ENCODE results near the gene SPTLC2. TPM values are rescaled to one million over a fixed set of nuclear protein-coding genes. Genes with fewer than 3 reads are reported as not detected.
"Not testable (repeated sequence)": the region's sequence is repeated elsewhere in the genome, so short reads cannot be mapped to it uniquely, and the experiment has no call there.

Gene SPTLC2
- total and polyA plus RNA-seq, 10 donors, result 7.0 to 103 (median 69.5) TPM

- Histone ChIP-seq H3K9me3 (no peaks in the 10 kb centered on the region), H3K27ac (peak overlapping the region; percentile 6 to 86 (median 78)), H3K27me3 (replicated peaks in 1 of 7) (no peaks in the 10 kb centered on the region), H3K4me3 (no peak overlapping the region), H3K4me1 (peaks cover 9 to 67% (median 37%) of the 10 kb centered on the region in 6 donors), H3K36me3 (peaks cover 0 to 67% (median 12%) of the 10 kb centered on the region in 6 donors)
- no peak for DNase-seq
- WGBS, 5 donors, result 49 to 67% (median 54%) methylated on average over 4 of the region's 4 CpGs
- TF ChIP-seq POLR2AphosphoS5 (IDR thresholded peaks at IDR 0.05) (no peak), CTCF (IDR thresholded peaks at IDR 0.05 in 8 of 11, conservative IDR thresholded peaks at IDR 0.05 in 3 of 11) (no peak), POLR2A (IDR thresholded peaks at IDR 0.05) (no peak)
- intact Hi-C loops (cut with DNase I; ENCODE audit: low total_unique reads), result no loop called here
Observed at GRCh38 chr14:77541905-77542304, 74.5 kb downstream of the SPTLC2 start.

GRCh38 chr14:77536951-77537350 is 79.5 kb downstream of the SPTLC2 start:
- DNase-seq; H3K27me3 ChIP-seq (replicated peaks in 1 of 7); H3K4me3 ChIP-seq; H3K9me3 ChIP-seq; intact Hi-C loops (cut with DNase I; ENCODE audit: low total_unique reads): not testable (repeated sequence)
- Histone ChIP-seq H3K36me3 (peaks cover 0 to 76% (median 8%) of the 10 kb centered on the region in 6 donors), H3K4me1 (peaks cover 0 to 49% (median 20%) of the 10 kb centered on the region in 6 donors), H3K27ac (peak overlapping the region in 6 of 8 donors; percentile 31 to 86 (median 61))
- 78 to 93% (median 88%) methylated on average over 5 of the region's 5 CpGs for WGBS, 5 donors

GRCh38 chr14:77531071-77531470 is 85.4 kb downstream of the SPTLC2 start:
- H3K36me3 ChIP-seq, result peaks cover 0 to 79% (median 8%) of the 10 kb centered on the region in 6 donors
- DNase-seq, result no peak
- no peaks in the 10 kb centered on the region for H3K4me1 ChIP-seq
- H3K27me3 ChIP-seq (replicated peaks in 1 of 7), result no peaks in the 10 kb centered on the region
- no peaks in the 10 kb centered on the region for H3K9me3 ChIP-seq
- TF ChIP-seq POLR2A (IDR thresholded peaks at IDR 0.05), result no peak
- TF ChIP-seq CTCF (IDR thresholded peaks at IDR 0.05 in 8 of 11, conservative IDR thresholded peaks at IDR 0.05 in 3 of 11), result no peak
- no peak for TF ChIP-seq POLR2AphosphoS5 (IDR thresholded peaks at IDR 0.05)
- intact Hi-C loops (cut with DNase I; ENCODE audit: low total_unique reads), result no loop called here
- no peak overlapping the region for H3K4me3 ChIP-seq
- H3K27ac ChIP-seq, result no peak overlapping the region

GRCh38 chr14:77529963-77530362 is 86.5 kb downstream of the SPTLC2 start:
- Histone ChIP-seq H3K4me1 (no peaks in the 10 kb centered on the region), H3K9me3 (no peaks in the 10 kb centered on the region), H3K27me3 (replicated peaks in 1 of 7) (no peaks in the 10 kb centered on the region), H3K27ac (no peak overlapping the region), H3K4me3 (no peak overlapping the region), H3K36me3 (peaks cover 0 to 76% (median 3%) of the 10 kb centered on the region in 6 donors)
- intact Hi-C loops (cut with DNase I; ENCODE audit: low total_unique reads), result no loop called here
- TF ChIP-seq POLR2A (IDR thresholded peaks at IDR 0.05) (no peak), CTCF (IDR thresholded peaks at IDR 0.05 in 8 of 11, conservative IDR thresholded peaks at IDR 0.05 in 3 of 11) (no peak), POLR2AphosphoS5 (IDR thresholded peaks at IDR 0.05) (no peak)
- no peak for DNase-seq

GRCh38 chr14:77529213-77529612 is 87.2 kb downstream of the SPTLC2 start:
- Histone ChIP-seq H3K4me1 (no peaks in the 10 kb centered on the region), H3K4me3 (no peak overlapping the region), H3K9me3 (no peaks in the 10 kb centered on the region), H3K27ac (no peak overlapping the region), H3K36me3 (peaks cover 0 to 76% (median 0%) of the 10 kb centered on the region in 6 donors), H3K27me3 (replicated peaks in 1 of 7) (no peaks in the 10 kb centered on the region)
- DNase-seq, result no peak
- TF ChIP-seq CTCF (IDR thresholded peaks at IDR 0.05 in 8 of 11, conservative IDR thresholded peaks at IDR 0.05 in 3 of 11) (no peak), POLR2A (IDR thresholded peaks at IDR 0.05) (no peak), POLR2AphosphoS5 (IDR thresholded peaks at IDR 0.05) (no peak)
- 87 to 98% (median 93%) methylated on average over 2 of the region's 2 CpGs for WGBS, 5 donors
- intact Hi-C loops (cut with DNase I; ENCODE audit: low total_unique reads), result no loop called here

GRCh38 chr14:77528701-77529100 is 87.7 kb downstream of the SPTLC2 start:
- H3K27ac ChIP-seq; DNase-seq; H3K4me1 ChIP-seq; H3K4me3 ChIP-seq; H3K27me3 ChIP-seq (replicated peaks in 1 of 7); H3K9me3 ChIP-seq; intact Hi-C loops (cut with DNase I; ENCODE audit: low total_unique reads): not testable (repeated sequence)
- 90 to 96% (median 93%) methylated on average over 5 of the region's 5 CpGs for WGBS, 5 donors
- H3K36me3 ChIP-seq, result peaks cover 0 to 76% (median 0%) of the 10 kb centered on the region in 6 donors

Measured in spleen (tissue), 11 donors.